Spinal cord (tissue), 10 donors: ENCODE results near the gene PBXIP1. TPM values are rescaled to one million over a fixed set of nuclear protein-coding genes. Genes with fewer than 3 reads are reported as not detected.

Experiments
- DNase-seq, 6 donors: peaks; one replicate each; pipeline versions ENCODE4 v3.0.0 to v3.0.0-alpha.2; 2013 to 2015; ENCODE audit warnings: low spot score in 6 of 6, low read depth in 4 of 6
- H3K27ac ChIP-seq: one replicate; pipeline ENCODE4 v1.5.1; 2013; ENCODE audit warnings: low read depth, low read length, control low read depth
- H3K27me3 ChIP-seq: one replicate; pipeline ENCODE4 v1.6.1; 2013; ENCODE audit warnings: low read length; ENCODE audit not compliant: control insufficient read depth, insufficient read depth
- H3K36me3 ChIP-seq: one replicate; pipeline ENCODE4 v1.6.1; 2013; ENCODE audit warnings: low read length; ENCODE audit not compliant: control insufficient read depth, insufficient read depth
- H3K4me1 ChIP-seq: one replicate; pipeline ENCODE4 v1.6.1; 2013; ENCODE audit warnings: low read length; ENCODE audit not compliant: control insufficient read depth, insufficient read depth
- H3K4me3 ChIP-seq: one replicate; pipeline ENCODE4 v1.5.1; 2013; ENCODE audit warnings: low read depth, low read length, control low read depth
- H3K9me3 ChIP-seq: one replicate; pipeline ENCODE4 v1.6.1; 2013; ENCODE audit warnings: low read length; ENCODE audit not compliant: control insufficient read depth, insufficient read depth
- WGBS: methylation state at CpG from one replicate; pipeline ENCODE4 v1.1.5; 2013; ENCODE audit warnings: missing lambda C conversion rate; ENCODE audit not compliant: insufficient coverage; 5-methylcytosine and 5-hydroxymethylcytosine counted together
- polyA plus RNA-seq, 2 donors: library from polyadenylated mRNA; unstranded; fragments of 120-200 nt; gene quantifications; one replicate each; pipeline ENCODE4 v1.2.1, GENCODE V29; 2013; ENCODE audit not compliant: insufficient read length in 2 of 2
- total RNA-seq, 2 donors: library from RNA; depleted of rRNA in 1 of 2; stranded (reverse); fragments of 120-200 nt in 1 of 2; fragments of >200 nt in 1 of 2; gene quantifications; one replicate each; pipeline versions ENCODE4 v1.2.3 to v1.2.4, GENCODE V29; 2013 to 2014
- donor health status: healthy.

Gene PBXIP1
- total and polyA plus RNA-seq, 4 donors, result 57.5 to 143 (median 67.3) TPM

- H3K27me3 ChIP-seq, result no peaks in the 10 kb centered on the region
- no peak for DNase-seq
- H3K27ac ChIP-seq, result no peak overlapping the region
- WGBS, result 96% methylated on average over 7 of the region's 7 CpGs
- H3K36me3 ChIP-seq, result no peaks in the 10 kb centered on the region
- H3K4me1 ChIP-seq, result peaks cover 49% of the 10 kb centered on the region
- H3K4me3 ChIP-seq, result no peak overlapping the region
- no peaks in the 10 kb centered on the region for H3K9me3 ChIP-seq
Measured at GRCh38 chr1:154938604-154939399, 17.1 kb downstream of the PBXIP1 start.

- H3K27ac ChIP-seq, result peak overlapping the region; percentile 99
- H3K9me3 ChIP-seq, result no peaks in the 10 kb centered on the region
- WGBS, result 94% methylated on average over 7 of the region's 8 CpGs
- peaks cover 47% of the 10 kb centered on the region for H3K4me1 ChIP-seq
- no peaks in the 10 kb centered on the region for H3K36me3 ChIP-seq
- H3K4me3 ChIP-seq, result peak overlapping the region; percentile 99
- no peaks in the 10 kb centered on the region for H3K27me3 ChIP-seq
- no peak for DNase-seq
Measured at GRCh38 chr1:154937988-154938386, 17.9 kb downstream of the PBXIP1 start.

GRCh38 chr1:154937085-154937987 lies 18.6 kb downstream of the PBXIP1 start:
- peaks cover 43% of the 10 kb centered on the region for H3K4me1 ChIP-seq
- no peaks in the 10 kb centered on the region for H3K36me3 ChIP-seq
- 0% methylated on average over 34 of the region's 36 CpGs for WGBS
- H3K27ac ChIP-seq, result peak overlapping the region; percentile 99
- H3K9me3 ChIP-seq, result no peaks in the 10 kb centered on the region
- peak; percentile 91 to 99 (median 95) for DNase-seq
- H3K4me3 ChIP-seq, result peak overlapping the region; percentile 99
- H3K27me3 ChIP-seq, result no peaks in the 10 kb centered on the region

GRCh38 chr1:154936555-154937084 lies 19.3 kb downstream of the PBXIP1 start, which contains the start of gene PMVK:
PMVK (minus strand) TSS chr1:154936719; CDS start chr1:154936685, 34 bp downstream.
- WGBS, result 0% methylated on average over 43 of the region's 45 CpGs
- peak within 1 kb of the TSS; percentile 99 for H3K4me3 ChIP-seq
- no peaks in the 10 kb centered on the region for H3K27me3 ChIP-seq
- H3K36me3 ChIP-seq, result peaks cover 5% of the 10 kb centered on the region
- H3K27ac ChIP-seq, result peak within 1 kb of the TSS; percentile 99
- H3K4me1 ChIP-seq, result peaks cover 35% of the 10 kb centered on the region
- DNase-seq, result peak; percentile 91 to 99 (median 94)
- H3K9me3 ChIP-seq, result no peaks in the 10 kb centered on the region

- 52% methylated on average over 20 of the region's 27 CpGs for WGBS
- H3K4me1 ChIP-seq, result peaks cover 29% of the 10 kb centered on the region
- H3K27ac ChIP-seq, result peak overlapping the region; percentile 99
- DNase-seq, result no peak
- H3K36me3 ChIP-seq, result peaks cover 5% of the 10 kb centered on the region
- no peaks in the 10 kb centered on the region for H3K9me3 ChIP-seq
- peak overlapping the region; percentile 99 for H3K4me3 ChIP-seq
- no peaks in the 10 kb centered on the region for H3K27me3 ChIP-seq
Measured at GRCh38 chr1:154935749-154936554, 19.9 kb downstream of the PBXIP1 start.

GRCh38 chr1:154934358-154934948 lies 21.4 kb downstream of the PBXIP1 start:
- WGBS, result 98% methylated on average over 4 of the region's 5 CpGs
- Histone ChIP-seq H3K36me3 (peaks cover 17% of the 10 kb centered on the region), H3K4me3 (no peak overlapping the region), H3K9me3 (no peaks in the 10 kb centered on the region), H3K27ac (no peak overlapping the region), H3K27me3 (no peaks in the 10 kb centered on the region), H3K4me1 (peaks cover 15% of the 10 kb centered on the region)
- no peak for DNase-seq

GRCh38 chr1:154931940-154932487 lies 23.9 kb downstream of the PBXIP1 start:
- peaks cover 11% of the 10 kb centered on the region for H3K4me1 ChIP-seq
- H3K27ac ChIP-seq, result no peak overlapping the region
- H3K36me3 ChIP-seq, result peaks cover 28% of the 10 kb centered on the region
- 96% methylated on average over 7 of the region's 11 CpGs for WGBS
- no peaks in the 10 kb centered on the region for H3K9me3 ChIP-seq
- no peak overlapping the region for H3K4me3 ChIP-seq
- no peak for DNase-seq
- no peaks in the 10 kb centered on the region for H3K27me3 ChIP-seq

GRCh38 chr1:154926201-154926600 lies 29.7 kb downstream of the PBXIP1 start:
- DNase-seq, result no peak
- WGBS, result 99% methylated on average over 13 of the region's 13 CpGs
- Histone ChIP-seq H3K4me1 (no peaks in the 10 kb centered on the region), H3K9me3 (no peaks in the 10 kb centered on the region), H3K27me3 (no peaks in the 10 kb centered on the region), H3K27ac (no peak overlapping the region), H3K36me3 (peaks cover 59% of the 10 kb centered on the region), H3K4me3 (no peak overlapping the region)
